IPS-NIHi7 (cell line): ENCODE data around the gene DAAM2.
A peak's percentile ranks its signal among the peaks of the same experiment; 100 is the strongest.

Source experiments
- DNase-seq: peaks from one replicate; pipeline ENCODE4 v3.0.0; 2012; ENCODE audit warnings: mixed read lengths; ENCODE audit errors: extremely low spot score

DAAM2 gene

DNA sequence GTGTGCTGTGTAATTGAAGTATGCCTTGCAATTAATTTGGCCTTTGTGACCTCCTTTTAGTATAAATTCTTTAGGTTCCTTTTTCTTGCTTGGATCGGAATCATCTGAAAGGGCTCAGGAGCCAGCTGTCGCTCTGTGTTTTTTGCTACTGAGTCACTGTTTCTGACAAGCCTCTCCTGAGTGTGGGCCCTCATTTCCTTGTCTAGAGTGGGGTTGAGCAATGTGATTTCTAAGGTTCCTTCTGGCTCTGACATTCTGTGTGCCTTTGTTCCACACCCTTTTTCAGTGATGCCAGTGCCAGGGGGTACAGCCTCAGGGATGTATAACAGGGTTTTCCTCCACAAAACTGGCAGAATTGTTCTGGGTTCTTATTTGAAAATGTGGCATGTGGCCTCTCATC is 26.5 kb downstream of the DAAM2 start:
- no peak for DNase-seq

DNA sequence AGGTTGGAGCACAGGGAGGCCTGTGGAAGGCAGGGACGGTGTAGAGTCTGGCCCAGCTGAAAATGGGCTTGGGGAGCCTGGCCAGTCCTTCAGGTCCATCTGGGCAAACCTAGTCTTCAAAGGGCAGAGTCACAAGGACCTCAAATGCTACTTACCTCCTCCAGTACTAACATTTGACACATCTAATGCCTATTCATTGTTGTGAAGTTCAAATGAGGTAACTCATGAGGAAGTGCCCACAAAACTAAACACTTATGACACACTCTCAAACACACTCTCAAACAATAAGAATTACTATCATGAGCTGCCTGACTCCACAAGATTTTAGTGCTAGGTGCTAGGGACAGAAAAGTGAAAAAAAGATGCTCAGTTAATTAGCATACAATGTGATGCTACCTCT is 27.1 kb downstream of the DAAM2 start:
- no peak for DNase-seq

DNA sequence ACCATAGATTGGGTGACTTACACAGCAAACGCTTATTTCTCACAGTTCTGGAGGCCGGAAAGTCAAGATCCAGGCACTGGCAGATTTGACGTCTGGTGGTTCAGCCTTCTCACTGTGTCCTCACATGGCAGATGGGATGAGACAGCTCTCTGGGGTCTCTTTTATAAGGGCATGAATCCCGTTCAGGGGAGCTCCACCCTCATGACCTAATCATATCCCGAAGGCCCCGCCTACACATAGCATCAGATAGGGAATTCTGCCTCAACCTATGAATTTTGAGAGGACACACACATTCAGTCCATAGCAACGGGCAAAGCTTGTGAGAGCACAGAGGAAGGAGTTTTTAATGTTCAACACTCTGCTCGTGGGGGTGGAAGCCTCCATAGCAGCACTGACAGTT is 27.5 kb downstream of the DAAM2 start:
- no peak for DNase-seq

DNA sequence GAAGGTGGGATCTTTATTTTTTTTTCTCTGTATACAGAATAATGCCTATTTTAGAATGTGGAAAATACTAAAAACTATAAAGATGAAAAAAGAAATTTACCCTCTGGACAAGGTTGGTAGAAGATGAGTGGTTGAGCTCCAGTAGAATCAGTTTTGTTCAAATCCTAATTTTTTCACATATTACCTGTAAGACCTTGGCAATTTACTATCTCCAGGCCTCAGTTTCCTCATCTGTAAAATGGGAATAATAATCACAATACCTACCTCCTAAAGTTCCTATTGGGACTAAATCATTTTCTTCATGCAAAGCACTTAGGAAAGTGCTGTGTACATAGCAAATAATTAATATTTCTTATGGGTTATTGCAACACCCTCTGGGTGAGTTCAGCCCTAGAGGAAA is 28.4 kb downstream of the DAAM2 start:
- DNase-seq = no peak

DNA sequence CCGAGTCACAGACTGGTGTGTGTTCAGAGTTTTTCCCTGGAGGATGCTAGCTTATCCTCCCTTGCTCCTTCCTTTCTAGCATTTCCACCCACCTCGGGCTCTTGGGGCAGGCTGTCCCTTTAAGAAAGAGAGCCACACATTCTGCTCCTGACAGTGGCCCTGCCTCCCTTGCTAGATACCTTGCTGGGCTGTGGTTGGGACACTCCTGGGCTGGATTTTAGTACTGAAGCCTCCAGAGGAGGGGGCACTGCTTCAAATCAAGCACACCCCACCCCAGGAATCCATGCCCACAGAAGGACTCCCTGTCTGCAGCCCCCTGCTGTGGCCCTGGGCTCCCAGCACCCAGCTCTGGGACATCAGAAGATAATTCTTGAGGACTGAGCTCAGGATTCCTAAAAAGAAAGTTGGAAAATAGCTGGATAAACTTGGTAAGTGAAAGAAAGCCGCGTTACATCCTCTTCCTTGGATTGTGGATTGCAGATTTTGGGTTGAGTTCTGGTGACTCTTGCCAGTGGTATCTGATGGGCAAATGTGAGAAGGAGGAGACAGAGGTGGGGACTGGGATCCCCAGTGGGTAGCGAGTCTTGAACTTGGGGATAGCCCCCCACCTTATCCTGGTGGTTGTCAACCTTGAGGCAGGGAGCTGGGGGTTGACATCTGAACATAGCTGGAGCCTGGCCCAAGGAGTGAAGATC is 29.0 kb downstream of the DAAM2 start:
- DNase-seq = peak; percentile 26

DNA sequence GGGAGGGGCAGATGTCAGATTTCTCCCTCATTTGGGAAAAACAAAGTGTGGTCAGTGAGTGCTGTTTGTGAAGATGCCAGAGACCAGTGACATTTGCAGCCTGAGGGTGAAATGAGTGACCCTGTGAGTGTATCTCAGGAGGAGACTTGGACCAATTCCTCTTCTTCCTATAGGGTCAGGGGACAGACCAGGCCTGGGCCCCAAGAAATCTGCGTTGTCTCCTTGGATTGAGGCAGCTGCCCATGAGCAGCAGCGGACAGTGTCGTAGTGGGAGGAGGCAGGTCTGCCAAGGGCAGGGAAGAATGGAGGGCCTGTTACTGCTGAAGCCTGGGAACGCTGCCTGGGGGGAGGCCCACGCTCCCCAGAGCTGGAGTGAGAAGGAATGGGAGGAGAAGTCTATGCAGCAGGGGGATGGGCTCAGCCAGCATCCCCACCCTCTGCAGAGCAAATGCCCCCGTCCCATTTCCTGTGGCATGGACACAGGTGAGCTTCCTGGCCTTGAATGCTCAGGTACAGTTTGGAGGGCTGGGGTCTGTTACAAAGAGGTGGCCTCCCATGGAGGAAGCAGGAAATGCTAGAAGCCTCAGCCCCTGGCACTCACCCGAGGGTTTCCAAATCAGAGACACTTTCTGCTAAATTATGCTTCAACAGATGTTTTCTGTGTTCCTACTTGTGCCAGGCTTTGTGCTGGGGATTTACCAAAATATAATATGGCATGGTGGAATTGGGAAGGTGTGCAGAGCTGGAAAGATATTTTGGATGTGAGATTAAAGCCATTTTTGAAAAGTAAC is 29.8 kb downstream of the DAAM2 start:
- DNase-seq = peak; percentile 31

DNA sequence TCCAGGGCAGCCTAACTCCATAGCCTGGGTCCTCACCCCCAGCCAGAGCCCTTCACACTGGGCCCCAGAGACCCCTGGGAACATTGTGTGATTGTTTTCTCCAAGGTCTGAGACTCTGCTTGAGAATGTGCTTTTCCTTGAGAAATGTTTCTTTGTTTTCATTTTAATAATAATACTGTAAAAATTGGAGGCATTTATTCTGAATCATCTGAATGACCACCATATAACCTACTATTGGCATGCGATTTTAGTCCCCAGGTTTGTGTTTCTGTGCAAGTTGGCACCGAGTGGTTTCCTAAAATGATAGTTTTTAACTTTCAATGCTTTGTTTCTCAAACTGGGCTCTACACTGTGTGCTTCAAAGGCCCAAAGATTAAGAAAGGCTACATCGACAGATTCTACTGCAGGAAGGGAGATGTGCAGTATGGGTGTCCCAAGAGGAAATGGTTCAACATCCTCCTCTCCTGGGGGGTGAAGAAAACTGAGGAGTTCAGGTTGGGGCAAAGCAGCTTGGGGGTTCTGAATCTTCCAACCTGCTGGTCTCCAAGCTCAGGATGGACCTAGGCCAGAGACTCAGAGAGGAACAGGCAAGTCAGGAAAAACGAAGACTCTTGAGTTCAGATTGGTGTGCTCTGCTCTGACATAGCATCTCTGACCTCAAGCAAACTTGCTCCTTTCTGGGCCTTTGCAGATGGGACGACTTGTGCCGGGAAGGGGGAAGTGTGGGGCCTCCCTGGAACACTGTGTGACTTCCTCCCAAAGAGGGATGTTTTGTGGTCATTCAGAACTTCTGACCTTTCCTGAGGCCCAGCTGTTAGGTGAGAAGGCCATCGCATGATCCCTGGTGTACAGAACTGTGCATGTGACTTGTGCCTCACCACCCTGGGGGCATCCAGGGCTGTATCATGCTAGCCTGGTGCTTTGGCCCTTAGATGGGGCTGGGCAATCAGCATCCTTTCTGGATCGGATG is 31.0 kb downstream of the DAAM2 start:
- DNase-seq = no peak

DNA sequence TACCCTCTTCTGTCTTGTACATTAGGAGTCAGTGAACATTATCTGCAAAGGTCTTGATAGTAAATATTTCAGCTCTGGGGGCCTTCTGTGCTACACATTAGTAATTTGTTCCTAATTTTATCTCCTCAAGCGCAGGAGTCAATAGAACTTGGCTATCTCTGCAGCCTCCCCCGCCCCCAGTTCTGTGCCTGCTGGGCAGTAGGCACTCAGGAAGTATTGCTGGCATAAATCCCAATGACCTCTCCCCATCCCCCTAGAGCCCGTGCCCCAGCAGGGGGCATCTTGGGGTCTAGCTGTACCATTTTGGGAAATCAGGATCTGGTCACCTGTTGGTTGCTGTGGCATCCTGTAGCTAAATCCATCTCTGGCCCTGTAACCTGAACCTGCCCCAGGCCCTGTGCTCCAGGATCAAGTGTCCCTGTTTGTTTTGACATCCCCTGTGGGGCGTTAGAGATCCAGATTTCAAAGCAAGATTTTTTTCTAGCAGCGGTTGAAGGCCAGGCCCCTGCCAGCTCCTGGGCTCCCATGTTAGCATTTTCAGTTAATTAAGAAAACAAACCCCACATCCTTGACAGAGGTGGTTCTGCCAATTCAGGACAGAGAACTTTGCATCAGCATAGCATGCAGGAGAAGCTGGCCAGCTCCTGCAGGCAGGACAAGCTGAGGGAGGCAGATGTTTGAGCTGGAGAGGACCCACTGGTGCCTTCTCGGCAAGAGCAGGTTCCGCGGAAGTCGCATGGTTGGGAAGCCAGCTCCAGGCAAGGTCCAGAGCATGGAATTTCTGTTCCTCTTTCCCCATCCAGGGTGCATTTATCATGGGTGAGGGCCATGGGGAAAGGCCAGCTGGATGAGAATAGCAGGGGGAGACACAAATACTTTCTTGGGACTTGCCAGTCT is 32.1 kb downstream of the DAAM2 start:
- peak; percentile 49 for DNase-seq

DNA sequence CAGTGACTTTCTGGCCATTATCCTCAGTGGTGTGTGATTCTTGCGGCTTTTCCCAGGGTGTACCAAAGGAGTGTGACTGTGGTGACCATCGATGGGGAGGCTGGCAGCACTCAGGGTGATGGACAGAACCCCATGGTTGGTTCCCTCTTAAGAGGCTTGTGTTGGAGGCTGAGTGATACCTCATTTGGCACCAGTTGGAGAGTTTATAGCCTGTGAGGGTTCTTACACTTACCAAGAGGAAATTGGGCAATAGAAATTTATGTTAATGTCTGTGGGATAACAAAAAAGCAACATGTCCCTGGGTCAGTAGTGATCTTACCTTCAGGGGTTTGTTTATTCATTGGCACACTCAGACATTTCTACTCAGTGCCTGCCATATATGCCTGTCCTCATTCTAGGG is 37.2 kb downstream of the DAAM2 start:
- no peak for DNase-seq

DNA sequence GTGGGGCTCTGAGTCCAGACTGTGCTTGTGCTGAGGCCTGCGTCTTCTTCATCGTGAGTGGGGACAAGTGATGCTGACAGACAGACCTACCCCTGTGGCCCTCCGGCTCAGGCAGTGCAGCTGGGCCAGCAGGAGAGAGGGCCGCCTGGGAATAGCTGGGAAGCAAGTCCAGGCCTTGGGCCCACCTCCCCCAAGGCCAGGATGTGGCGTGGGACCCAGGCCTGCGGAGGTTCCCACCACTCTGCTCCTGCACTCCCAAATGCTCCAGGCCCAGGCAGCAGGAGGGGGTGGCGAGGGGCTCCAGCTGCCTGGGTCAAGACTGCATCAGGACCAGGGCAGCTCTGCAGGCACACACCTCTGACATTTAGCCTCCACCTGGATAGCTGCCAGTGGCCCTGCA is 38.3 kb downstream of the DAAM2 start:
- no peak for DNase-seq

DNA sequence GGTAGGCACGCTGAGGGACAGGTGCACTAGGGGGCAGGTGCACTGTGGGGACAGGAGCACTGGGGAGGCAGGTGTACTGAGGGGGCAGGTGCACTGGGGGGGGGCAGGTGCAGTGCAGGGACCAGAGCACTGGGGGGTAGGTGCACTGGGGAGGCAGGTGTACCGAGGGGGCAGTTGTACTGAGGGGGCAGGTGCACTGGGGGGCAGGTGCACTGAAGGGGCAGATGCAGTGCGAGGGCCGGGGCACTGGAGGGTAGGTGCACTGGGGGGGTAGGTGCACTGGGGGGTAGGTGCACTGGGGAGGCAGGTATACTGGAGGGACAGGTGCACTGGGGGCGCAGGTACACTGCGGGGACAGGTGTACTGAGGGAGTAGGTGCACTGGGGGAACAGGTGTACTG is 39.5 kb downstream of the DAAM2 start:
- no peak for DNase-seq

DNA sequence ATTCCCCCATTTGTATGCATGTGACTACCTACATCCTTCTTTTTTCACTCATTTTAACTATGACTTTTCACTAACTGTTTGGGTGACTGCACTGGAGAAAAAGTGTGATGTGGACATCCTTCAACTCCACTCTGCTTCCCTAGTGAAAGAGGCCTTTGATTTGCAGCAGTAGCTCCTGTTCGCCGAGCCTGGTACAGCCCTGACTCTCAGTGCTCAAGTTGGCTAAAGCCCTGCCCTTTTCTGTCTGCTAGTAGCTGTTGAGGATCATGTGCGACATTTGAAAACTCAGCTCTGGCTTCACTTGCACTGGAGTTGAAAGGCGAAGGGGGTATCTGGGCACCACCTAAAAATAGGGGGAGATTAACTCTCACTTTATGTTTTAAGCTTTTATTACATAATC is 42.1 kb downstream of the DAAM2 start:
- DNase-seq = no peak

DNA sequence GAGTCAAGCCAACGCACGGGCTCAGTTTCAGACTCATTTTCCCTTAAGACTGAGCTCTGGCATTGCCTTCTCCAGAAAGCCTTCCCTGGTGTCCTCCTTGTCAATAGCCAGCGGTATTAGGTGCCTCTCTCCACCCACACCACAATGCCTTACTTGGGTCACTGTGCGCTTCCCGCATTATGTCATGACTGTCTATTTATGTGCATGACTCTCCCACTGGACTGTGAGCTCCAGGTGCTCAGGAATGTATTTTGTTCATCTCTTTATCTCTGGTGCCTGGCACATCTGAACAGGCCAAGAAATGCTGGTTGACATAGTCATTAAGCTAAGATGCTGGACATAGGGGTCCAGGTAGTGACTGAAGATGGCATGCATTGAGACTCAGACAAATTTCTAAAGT is 42.7 kb downstream of the DAAM2 start:
- DNase-seq = no peak

DNA sequence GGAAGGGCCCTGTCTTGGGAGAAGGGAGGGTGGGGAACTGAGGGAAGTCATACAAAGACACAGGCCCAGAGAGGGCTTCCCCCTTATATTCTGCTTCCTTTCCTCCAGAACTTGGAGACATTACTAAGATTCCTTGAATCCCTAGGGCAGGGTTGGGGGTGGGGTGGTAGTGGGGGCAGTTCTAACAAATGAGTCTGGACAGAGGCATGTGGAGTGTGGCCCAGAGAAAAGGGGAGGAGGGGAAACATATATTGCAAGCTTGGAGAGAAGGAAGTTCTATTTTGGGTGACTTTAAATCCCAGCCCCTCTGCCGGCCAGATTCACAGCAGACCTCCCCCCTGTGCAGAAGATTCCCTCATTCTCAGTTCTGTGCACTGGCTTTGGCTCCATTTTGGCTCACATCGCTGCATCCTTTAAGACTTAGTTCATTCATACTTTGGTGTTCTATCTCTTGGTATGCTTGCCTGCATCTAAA is 43.7 kb downstream of the DAAM2 start:
- DNase-seq = no peak

DNA sequence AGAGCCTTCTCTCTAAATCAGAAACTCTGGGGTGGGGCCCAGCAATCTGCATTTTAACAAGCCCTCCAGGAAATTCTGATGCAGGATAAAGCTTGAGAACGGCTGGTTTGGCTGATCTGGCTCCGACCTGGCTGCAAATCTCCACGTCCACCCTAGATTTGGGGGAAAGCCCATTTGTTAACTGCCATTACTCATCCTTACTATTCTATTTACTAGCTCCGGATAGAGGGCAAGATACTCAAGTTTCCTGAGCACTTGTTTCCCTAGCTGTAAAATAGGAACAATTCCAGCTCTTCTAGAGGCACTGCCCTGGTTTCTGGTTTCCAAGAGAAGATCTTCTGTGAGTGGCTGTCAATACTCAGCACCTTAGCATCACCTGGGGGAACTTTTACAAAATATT is 44.4 kb downstream of the DAAM2 start:
- DNase-seq = no peak

DNA sequence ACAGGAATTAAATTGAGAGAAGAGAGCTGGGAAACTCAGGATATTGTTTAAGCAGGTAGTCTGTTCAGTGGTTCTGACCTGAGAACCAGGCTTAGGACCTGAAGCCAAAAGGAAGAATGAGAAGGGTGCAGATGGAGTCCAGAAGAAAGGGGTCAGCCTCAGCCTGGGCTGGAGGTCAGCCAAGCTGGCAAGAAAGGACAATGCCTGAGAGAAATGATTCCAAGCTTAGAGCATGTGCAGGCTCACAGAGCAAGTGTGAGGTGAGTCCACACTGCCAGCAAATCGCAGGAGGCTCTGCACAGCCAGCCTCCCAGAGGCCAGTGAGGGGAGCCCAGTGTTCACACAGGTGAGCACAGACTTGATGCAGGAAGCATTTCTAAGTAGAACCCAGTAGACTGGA is 47.3 kb downstream of the DAAM2 start:
- no peak for DNase-seq

DNA sequence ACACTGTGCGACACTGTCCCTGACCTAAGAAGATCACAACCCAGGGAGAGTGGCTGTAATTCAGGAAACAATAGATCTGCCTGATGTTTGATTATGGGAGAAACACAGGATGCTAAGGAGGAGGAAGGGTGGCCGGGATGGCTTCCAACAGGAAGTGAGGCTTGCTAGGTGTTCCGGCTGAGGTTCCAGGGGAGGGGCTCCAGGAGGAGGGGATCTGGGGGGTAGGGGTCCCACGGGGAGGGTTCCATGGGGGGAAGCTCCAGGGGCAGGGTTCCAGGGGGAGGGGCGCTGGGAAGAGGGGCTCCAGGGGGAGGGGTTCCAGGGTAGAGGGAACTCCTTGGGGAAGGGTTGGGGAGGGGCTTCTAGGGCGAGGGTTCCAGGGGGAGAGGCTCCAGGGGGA is 48.6 kb downstream of the DAAM2 start:
- DNase-seq = no peak

DNA sequence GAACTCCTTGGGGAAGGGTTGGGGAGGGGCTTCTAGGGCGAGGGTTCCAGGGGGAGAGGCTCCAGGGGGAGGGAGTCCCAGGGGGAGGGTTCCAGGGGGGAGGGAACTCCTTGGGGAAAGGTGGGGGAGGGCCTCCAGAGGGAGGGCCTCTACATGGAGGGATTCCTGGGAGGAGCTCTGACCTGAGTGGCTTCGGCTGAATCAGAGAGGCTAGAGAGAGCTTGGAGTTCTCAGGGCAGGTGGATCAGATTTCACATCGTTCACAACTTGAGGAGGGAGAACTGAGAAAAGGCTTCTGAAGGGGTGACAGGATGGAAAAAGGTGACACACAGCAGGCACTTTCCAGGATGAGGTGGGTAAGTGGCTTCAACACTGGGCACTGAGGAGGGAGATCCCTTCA is 49.1 kb downstream of the DAAM2 start:
- peak; percentile 39 for DNase-seq

DNA sequence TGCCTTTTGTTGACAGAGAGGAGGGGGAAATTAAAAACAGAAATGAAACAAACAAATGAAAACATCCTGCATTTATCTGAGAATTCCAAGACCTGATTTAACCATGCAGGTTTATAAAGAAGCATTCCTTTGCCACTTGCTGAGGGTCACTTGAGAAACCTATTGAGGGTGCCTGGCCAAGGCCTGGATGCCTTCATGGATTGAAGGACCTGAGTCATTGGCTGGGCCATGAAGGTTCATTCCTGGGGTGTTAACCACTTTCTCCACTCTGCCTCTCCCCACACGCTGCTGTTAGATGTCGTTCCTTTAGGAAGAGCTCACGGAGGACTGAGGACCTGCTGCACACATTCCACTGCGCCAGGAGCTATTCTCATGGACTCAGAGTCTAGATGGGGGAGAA is 49.7 kb downstream of the DAAM2 start:
- DNase-seq = no peak

DNA sequence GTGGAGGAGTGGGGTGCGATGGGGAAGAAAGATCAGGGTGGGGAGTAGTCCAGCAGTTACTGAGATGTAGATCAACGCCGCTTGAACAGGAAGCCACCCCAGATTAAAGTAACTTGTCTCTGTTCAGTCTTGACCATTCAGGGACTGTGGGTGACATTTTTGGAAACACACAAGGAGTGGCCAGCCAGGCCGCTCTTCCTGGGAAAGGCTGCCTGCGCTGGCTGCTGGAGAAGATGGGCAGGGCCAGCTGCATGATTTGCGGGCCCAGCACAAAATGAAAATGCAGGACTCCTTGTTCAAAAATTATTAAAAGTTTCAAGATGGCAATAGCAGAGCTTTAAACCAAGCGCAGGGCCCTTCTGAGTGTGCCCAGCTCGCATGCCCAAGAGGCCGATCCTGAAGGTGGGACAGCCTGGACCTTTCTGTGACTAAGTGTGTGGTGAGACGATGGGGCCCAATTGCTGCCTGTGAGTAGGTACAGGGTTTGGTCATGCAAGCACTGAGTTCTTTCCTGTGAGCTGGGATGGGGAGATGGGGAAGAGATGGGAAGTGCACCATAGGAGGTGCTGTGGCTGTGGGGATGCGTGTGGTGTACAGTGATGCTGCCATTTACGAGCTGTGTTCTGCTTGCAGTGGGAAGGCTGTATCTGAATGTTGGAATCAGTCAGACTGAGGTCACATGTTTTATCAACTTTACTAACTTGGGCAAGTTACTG is 51.3 kb downstream of the DAAM2 start:
- DNase-seq = no peak

DNA sequence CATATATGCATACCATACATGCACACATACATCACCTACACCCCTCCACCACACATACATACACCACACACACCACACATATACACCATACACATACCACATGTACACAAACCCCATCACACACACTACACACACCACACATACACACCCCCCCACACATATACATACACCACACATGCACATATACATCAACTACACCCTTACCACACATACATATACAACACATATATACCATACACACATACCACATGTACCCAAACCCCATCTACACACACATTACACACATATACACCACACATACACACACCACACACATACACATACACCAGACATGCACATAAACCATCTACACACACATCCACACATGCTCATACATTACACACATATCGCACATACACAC is 52.7 kb downstream of the DAAM2 start:
- DNase-seq = no peak
